Measurements from ENCODE around the gene BEND5.

BEND5 gene

GRCh38 chr1:48695161-48695560 is 81.5 kb downstream of the BEND5 start:
- no peak overlapping the region for H3K4me3 ChIP-seq (ENCODE audit: low read depth, low read length)
- DNase-seq (ENCODE audit: low read depth) = no peak
- no peak for TF ChIP-seq CTCF (IDR thresholded peaks at IDR 0.05; ENCODE audit: control insufficient read depth, extremely low read depth, insufficient read depth)

GRCh38 chr1:48693674-48694320 is 82.9 kb downstream of the BEND5 start:
- no peak overlapping the region for H3K4me3 ChIP-seq (ENCODE audit: low read depth, low read length)
- no peak for DNase-seq (ENCODE audit: low read depth)
- TF ChIP-seq CTCF (IDR thresholded peaks at IDR 0.05; ENCODE audit: control insufficient read depth, extremely low read depth, insufficient read depth) = no peak

- DNase-seq (ENCODE audit: low read depth) = no peak
- H3K4me3 ChIP-seq (ENCODE audit: low read depth, low read length) = no peak overlapping the region
- no peak for TF ChIP-seq CTCF (IDR thresholded peaks at IDR 0.05; ENCODE audit: control insufficient read depth, extremely low read depth, insufficient read depth)
Measured at GRCh38 chr1:48693180-48693579, 83.5 kb downstream of the BEND5 start.

GRCh38 chr1:48692235-48692634 is 84.5 kb downstream of the BEND5 start:
- H3K4me3 ChIP-seq (ENCODE audit: low read depth, low read length) = no peak overlapping the region
- no peak for TF ChIP-seq CTCF (IDR thresholded peaks at IDR 0.05; ENCODE audit: control insufficient read depth, extremely low read depth, insufficient read depth)
- no peak for DNase-seq (ENCODE audit: low read depth)

- TF ChIP-seq CTCF (IDR thresholded peaks at IDR 0.05; ENCODE audit: control insufficient read depth, extremely low read depth, insufficient read depth) = no peak
- H3K4me3 ChIP-seq (ENCODE audit: low read depth, low read length) = no peak overlapping the region
Measured at GRCh38 chr1:48691429-48692001, 85.2 kb downstream of the BEND5 start.

GRCh38 chr1:48688102-48688760 is 88.5 kb downstream of the BEND5 start:
- H3K4me3 ChIP-seq (ENCODE audit: low read depth, low read length) = no peak overlapping the region
- no peak for DNase-seq (ENCODE audit: low read depth)
- TF ChIP-seq CTCF (IDR thresholded peaks at IDR 0.05; ENCODE audit: control insufficient read depth, extremely low read depth, insufficient read depth) = peak; percentile 20; the same call in 1 of the 2 replicates

More at GRCh38 chr1:48691429-48692001, 85.2 kb downstream of the BEND5 start:
- no peak for DNase-seq (ENCODE audit: low read depth)

All from LNCaP clone FGC (cell line).